ENCODE data around the gene CD8A.
A peak's percentile ranks its signal among the peaks of the same experiment; 100 is the strongest.
"Not testable (repeated sequence)": the region's sequence is repeated elsewhere in the genome, so short reads cannot be mapped to it uniquely, and the experiment has no call there.

Gene CD8A
- 34.3 to 49.7 reads per million in 2 donors for total RNA-seq

- peak; percentile 27 for DNase-seq
These were observed at the start of gene CD8A for GRCh38 chr2:86790676-86791572. TSS of gene CD8A (minus strand) at chr2:86790913. CDS start at chr2:86790825, 88 bp downstream.

- not testable (repeated sequence) for DNase-seq
These were observed 49.3 kb upstream of the CD8A start for GRCh38 chr2:86839871-86840548.

- DNase-seq: not testable (repeated sequence)
These were observed 48.7 kb upstream of the CD8A start for GRCh38 chr2:86839455-86839854.

- DNase-seq: not testable (repeated sequence)
These were observed 47.0 kb upstream of the CD8A start for GRCh38 chr2:86837714-86838113.

GRCh38 chr2:86836915-86837695, 46.4 kb upstream of the CD8A start:
- DNase-seq: not testable (repeated sequence)

GRCh38 chr2:86835548-86835889, 44.8 kb upstream of the CD8A start:
- DNase-seq: not testable (repeated sequence)

GRCh38 chr2:86833315-86833714, 42.6 kb upstream of the CD8A start:
- no peak for DNase-seq

GRCh38 chr2:86832334-86833096, 41.8 kb upstream of the CD8A start:
- DNase-seq: no peak

GRCh38 chr2:86831537-86831936, 40.8 kb upstream of the CD8A start:
- DNase-seq: no peak

GRCh38 chr2:86826951-86827350, 36.2 kb upstream of the CD8A start:
- DNase-seq: no peak

GRCh38 chr2:86825693-86826381, 35.1 kb upstream of the CD8A start:
- DNase-seq: no peak

GRCh38 chr2:86825036-86825692, 34.5 kb upstream of the CD8A start:
- DNase-seq: no peak

GRCh38 chr2:86822668-86823345, 32.1 kb upstream of the CD8A start:
- DNase-seq: no peak

- no peak for DNase-seq
These were observed 31.1 kb upstream of the CD8A start for GRCh38 chr2:86821842-86822241.

GRCh38 chr2:86821306-86821705, 30.6 kb upstream of the CD8A start:
- DNase-seq: no peak

- no peak for DNase-seq
These were observed 28.2 kb upstream of the CD8A start for GRCh38 chr2:86818957-86819356.

- no peak for DNase-seq
These were observed 27.5 kb upstream of the CD8A start for GRCh38 chr2:86818114-86818801.

GRCh38 chr2:86815611-86816010, 24.9 kb upstream of the CD8A start:
- no peak for DNase-seq

- DNase-seq: no peak
These were observed 18.9 kb upstream of the CD8A start for GRCh38 chr2:86809481-86810121.
